Eye (tissue), 1 donor: ENCODE results near the gene TBC1D8.

Source experiments
- DNase-seq: peaks from one replicate; pipeline ENCODE4 v3.0.0-alpha.2; 2015

TBC1D8 gene

DNA sequence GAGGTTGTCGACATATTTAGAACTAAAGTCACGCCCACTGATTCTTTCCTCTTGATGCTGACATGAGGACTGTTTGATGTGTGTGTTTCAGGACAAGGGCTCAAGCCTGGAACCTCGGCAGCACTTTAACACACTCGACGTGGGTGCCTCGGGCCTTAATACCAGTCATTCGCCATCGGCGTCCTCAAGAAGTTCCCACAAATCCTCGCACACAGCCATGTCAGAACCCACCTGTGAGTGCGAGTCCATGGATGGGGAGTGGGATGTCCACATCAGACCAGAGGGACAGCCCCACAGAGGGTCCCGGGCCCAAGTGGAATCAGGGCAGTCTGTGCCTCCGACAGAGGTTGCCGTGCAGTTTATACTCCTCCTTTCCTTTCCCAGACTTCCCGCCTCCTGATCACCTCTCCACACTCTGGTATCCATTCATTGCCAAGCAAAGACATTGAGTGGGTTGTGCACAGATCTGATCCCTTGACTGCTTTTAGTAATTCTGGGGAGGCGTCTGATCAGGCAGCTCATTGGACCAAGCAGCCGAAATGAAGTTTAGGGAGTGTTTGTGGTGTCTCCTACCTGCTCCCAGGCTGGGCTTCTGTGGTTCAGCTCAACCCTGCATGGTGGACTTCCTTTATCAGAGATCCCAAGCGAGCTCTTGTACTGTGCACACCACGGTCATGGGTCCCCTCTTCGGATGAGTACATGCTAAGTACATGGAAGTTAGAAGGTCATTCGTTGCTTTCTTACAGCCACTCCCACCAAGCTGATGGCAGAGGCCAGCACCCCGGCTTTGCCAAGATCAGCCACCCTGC, 176.3 kb downstream of the TBC1D8 start:
- DNase-seq = no peak

DNA sequence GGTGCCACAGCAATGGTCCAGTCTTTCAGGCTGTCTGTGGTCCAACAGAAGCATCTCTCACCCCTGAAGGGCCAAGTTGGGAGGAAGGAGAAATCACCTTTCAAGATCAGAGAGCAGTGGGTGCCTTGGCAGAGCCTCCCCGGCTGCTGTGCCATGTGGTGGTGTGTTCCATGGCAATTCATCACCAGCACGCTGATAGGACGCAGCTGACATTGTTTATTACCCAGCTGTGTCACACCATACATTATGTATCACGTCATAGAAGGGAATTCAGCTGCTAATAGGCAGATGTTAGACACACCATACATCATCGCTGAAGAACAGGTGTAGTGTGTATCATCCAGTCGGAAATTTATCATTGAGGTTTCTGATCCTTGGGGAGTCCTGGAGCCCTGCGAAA, 178.7 kb downstream of the TBC1D8 start:
- DNase-seq = peak; percentile 40

DNA sequence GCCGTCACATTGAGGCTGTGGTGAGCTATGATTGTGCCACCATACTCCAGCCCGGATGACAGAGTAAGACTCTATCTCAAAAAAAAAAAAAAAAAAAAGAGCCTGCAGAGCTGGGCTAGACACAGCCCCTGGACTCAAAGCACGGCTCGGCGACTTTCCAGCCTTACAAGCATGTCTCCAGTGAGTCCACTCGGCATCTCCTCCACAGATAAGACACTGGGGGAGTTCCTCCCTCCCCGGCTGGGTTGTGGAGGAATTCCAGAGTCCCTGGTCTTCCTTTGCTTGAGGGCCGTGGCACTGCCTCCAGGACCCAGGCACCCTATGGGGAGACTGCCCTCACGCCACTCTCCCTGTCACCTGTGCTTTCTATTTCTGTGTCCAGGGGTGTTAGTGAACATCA, 180.0 kb downstream of the TBC1D8 start:
- DNase-seq = no peak

DNA sequence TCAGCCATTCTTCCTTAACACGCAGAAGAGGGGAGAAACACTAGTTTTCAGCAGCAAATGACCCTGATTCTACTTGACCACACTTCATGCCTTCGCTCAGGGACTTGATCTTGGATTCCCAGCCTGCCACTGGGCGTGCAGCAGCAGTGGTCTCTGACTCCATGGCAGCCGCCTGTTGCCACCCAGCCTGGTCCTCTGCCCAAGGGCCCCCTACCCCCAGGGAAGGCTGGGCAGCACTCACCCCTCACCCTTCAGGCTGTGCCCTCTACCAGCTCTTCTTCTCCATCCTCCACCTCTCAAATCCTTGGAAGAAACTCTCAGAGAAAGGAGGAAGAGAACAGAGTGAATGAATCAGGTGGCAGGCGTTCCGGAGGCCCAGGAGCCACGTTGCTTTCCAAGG, 181.2 kb downstream of the TBC1D8 start:
- DNase-seq = no peak

DNA sequence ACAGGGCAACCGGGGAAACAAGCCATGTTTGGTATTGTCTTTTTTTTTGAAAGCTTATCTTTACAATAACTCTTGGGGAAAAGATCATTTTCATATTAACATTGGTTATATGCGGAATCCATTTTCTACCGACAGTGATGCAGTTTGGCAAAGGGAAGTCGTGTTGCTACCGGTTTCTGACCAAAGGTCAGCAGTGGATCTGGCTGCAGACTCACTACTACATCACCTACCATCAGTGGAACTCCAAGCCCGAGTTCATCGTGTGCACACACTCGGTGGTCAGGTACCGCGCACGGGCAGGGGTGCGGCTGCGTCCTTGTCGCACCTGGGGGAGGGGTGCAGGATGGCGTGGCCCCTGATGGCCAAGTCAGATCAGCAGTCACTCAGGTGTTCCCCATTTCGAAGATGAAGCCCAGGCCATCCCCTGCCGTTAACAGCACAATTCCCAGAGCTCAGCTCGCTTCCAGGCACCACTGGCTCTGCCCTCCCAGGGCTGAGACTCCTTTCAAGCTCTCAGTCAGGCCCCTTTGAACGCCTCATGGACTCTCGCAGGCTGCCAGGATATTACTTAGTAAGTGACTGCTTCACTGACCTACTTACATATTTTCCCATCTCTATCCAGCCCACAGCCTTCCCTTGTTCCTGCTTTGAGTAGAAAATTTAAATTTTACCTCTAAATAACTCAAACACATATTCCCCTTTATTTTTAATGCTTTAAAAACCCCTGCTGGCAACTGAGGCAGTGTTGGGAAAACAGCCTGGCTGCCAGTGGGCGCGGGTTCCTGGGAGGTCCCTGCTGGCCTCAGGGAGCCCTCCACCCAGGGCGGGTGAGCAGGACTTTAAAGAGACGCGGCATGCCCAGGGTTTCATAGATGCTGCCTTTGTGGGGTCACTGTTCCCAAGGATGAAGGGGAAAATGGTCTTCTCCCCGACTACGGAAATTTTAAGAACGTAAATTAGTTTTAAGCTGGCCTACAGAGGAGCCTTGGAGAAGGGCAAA, 182.7 kb downstream of the TBC1D8 start:
- no peak for DNase-seq

DNA sequence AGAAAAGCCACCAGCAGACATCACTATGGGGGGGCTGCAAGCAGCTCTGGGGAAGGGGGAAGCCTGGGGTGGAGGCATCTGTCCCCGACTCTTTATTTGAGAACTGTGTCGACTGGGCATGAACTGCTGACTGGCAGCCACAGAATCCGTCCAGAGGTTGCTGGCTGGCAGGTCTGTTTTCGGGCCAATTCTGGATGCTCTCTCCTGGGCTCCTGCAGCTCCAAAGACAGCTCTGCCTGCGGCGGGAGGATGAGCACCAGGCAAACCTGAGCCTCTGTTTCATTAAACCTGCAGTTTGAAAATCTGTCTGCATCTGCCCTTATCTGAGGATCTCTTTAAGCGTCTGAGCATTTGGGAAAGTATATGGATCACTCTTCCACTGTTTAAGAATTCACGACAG, 183.5 kb downstream of the TBC1D8 start:
- DNase-seq = no peak

DNA sequence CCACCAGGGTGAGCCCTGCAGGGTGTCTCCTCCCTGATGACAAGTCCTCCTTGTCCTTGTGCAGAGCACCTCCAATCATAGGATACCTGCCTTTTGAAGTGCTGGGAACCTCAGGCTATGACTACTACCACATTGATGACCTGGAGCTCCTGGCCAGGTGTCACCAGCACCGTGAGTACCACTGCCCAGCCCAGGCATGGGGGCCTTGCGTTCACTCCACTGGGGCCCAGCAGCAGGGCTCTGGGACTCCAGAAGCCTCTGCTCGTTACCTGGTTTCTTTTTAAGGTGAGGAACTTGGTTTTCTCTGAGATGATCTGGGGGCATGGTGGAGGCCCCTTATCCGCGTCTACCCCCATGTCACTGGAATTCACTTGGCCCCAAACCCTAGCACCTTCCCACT, 185.6 kb downstream of the TBC1D8 start:
- no peak for DNase-seq

DNA sequence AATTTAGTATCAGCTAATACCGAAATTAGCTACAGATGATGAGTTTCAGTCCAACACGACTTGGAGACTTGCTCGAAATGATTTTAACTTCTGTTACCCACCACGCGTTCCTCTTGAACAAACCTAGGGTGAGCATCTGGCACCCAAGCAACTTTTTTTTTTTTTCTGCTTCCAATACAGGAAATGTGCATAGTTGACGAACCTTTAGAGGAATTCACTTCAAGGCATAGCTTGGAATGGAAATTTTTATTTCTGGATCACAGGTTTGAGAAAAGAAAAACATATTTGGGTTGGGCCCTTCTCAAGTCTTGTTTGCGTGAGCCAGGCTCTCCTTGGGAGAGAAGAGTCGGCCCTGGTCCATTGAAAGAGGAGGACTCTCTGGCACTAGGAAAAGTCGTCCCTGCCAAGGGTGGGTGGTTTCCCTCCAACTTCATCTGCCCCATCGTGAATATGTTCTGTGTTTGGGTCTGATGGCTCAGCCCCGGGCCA, 186.5 kb downstream of the TBC1D8 start:
- DNase-seq = no peak

DNA sequence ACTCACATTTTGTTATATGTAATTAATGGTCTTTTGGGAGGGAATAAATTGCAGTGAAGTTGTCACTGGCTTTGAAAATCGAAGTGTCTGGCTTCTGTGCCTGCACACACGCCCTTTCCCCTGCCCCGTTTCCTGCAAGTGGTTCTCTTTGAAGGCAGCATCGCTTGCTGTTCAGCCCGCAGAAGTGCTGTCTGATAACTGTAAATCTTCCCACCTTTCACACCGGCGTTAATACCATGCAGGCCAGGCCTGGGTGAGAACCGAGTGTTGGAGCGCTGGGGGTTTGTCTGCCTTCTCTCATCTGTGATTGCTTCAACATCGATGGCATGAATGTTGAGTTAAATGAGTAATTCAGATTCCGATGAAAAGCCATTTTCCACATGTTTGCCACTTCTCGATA, 187.0 kb downstream of the TBC1D8 start:
- DNase-seq = no peak

DNA sequence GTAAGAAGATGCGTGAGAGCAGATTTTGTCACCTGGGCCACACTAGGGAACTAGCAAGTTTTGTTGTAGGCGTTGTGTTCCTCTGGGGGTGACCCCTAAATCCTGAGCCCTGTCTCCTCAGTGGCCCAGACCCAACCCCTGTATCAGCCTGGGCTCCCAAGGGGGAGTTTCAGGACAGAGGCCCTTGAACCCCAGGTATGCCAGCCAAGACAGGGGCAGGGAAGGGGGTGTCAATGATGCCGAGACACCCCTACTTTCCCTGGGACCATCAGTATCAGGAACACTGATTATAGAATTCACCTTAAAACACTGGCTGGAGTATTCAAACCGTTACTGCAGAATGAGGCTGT, 188.2 kb downstream of the TBC1D8 start:
- DNase-seq = no peak

DNA sequence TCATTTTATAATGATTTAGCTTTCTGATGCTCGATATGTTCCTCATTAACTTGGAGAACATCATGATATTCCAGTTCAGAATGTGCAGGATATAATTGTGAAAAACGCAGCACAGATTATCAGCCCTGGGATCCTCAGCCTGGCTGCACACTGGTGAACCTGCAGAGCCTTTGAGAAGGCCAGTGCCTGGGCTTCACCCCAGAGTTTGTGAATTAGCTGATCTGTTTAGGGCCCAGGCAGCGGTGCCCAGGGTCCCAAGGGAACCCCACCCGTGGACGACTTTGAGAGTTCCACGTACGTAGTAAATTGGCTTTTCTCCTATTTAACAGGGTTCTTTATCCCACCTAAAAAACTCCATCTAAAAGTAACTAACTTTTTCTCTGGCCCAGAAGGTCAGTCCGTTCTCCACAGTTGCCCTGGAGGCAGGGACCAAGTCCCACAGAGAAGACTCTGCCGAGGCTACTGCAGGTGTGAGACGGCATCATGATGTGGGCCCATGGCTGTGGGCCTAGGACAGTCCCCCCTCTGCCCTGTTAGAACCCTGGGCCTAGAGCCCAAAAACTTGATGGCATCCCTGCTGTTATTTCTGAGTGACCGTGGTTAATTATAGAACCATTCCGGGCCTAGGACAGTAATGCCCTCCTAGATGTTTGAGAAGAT, 188.7 kb downstream of the TBC1D8 start:
- no peak for DNase-seq

DNA sequence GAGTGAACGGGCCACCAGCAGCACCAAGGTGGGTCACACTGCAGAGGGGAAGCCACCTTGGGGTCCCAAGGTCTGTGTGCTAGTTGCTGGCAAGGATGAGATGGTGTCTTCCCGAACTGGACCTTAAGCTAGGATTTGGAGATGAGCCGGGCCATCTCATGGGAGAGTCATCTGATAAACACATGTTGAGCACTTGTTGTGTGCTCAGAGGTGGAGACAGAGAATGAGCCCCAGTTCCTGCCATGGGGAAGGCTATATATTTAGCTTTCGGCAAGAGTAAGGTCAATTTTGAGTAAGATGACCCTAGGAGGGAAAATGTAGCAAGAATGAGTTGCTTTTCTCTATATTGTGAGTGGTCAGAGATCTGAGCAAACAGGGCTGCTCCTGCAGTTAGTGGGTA, 190.5 kb downstream of the TBC1D8 start:
- DNase-seq = no peak

DNA sequence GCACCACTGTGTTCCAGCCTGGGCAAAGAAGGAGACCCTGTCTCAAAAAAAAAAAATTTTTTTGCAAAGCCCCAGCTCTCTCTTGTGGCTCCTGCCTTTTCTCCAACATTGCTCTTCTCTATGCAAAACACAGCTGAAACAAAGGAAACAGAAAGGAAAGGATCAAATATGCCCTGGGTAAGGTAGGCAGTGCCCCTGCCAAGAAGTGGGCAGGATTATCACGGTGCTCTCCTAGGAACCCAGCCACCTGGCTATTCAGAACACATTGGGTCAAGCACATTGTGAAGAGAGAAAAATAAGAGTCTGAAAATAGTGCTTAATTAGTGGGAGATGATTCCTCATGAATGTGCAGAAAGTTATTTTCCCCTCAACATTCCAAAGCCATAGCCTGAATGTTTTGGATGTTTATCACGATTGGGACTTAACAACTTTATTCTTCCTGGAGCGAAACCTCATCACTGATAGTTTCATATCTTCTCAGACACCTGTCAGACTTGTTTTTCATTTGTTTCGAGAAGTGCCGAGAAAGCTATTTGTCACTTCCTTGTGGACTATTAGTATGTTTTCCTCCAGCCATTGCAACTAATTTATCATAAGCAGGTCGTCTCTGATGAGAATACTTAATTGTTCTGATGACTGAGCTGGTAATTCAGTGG, 191.8 kb downstream of the TBC1D8 start:
- DNase-seq = no peak

DNA sequence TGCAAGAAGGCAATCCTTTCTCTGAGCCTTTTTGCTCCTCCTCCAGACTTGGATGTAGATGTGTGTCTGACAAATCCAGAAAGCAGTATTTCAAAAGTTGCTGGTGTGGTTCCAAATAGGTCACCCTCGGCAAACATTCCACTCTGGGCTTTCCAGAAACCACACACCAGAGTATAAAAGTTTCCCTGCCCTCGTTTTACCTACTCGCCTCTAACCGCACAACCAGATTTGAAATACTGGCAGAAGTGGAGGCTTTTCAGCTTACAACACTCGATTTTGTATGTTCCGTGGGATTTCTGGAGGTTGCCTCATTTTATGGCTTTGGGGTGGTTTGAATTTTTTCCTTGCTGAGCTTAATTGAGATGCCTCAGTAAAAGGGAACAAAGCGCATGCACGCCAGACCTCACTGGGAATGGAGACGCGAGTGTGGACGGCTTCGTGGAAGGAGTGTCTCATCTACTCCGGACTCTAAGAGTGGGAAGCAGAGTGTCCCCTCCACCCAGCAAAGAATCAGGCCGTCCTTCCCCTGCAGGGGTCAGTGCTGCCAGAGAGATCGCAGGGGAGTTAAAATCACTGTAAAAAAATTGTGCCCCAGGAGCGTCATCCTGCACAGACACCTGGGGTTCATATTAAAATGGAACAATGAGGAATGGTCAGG, 193.1 kb downstream of the TBC1D8 start:
- DNase-seq = no peak
